Activated CD4-positive, alpha-beta T cell treated with anti-CD3 and anti-CD28 coated beads for 24 hours (primary cell): Measurements from ENCODE around the gene NXPE3.
"Not testable (repeated sequence)": the region's sequence is repeated elsewhere in the genome, so short reads cannot be mapped to it uniquely, and the experiment has no call there.

Source experiments
- DNase-seq, 2 donors: peaks; one replicate each; pipeline ENCODE4 v3.0.0-alpha.2; 2020; ENCODE audit warnings: low read depth in 2 of 2

Gene NXPE3

GRCh38 chr3:101851850-101852714 lies 73.1 kb downstream of the NXPE3 start:
- DNase-seq = no peak

- no peak for DNase-seq
Observed at GRCh38 chr3:101852983-101853840, 74.2 kb downstream of the NXPE3 start.

DNA sequence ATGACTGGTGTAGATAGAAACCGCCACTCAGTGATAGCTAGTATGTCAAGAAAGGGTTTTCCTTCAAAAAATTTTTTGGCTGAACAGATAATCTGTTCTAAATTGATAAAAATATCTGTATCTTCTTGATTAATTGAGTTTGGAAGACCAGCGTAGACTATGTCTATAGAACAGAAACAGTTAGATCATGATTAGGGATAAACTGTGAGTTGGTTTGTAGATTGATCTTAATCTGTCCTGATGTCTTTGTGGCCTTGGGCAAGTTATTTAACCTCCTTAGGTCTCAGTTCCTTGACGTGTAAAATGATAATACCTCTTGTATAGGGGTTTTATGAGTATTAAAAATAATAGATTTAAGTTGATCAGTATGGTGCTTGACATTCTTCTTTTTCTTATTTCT lies 75.0 kb downstream of the NXPE3 start:
- no peak for DNase-seq

DNA sequence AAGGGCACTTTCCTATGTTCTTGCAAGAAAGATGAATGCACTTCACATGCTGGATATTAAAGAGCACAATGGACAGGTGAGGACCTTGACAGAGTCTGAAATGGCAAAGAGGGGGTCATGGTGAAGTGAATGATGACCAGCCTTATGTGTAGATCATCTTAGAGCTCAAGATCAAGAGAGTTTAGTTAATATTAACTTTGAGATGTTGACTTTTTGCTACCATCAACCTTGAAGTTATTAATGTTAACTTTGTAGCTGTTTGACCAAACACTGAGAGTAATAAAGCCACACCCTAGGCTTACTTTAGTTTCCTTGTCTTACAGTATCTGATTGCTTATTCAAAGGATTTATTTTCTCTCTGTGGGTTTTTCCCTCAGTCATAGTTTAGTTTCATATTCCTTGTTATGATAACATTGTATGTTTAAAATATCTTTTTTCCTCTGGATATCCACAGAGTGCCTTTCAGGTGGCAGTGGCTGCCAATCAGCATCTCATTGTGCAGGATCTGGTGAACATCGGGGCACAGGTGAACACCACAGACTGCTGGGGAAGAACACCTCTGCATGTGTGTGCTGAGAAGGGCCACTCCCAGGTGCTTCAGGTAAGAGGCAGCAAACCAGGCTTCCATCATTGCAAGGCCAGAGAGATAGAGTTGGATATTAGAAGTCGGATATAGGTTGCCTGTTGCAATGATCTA lies 75.7 kb downstream of the NXPE3 start:
- no peak for DNase-seq

GRCh38 chr3:101857301-101857741 lies 78.3 kb downstream of the NXPE3 start:
- DNase-seq = no peak

- no peak for DNase-seq
Observed at GRCh38 chr3:101858464-101859030, 79.5 kb downstream of the NXPE3 start.

DNA sequence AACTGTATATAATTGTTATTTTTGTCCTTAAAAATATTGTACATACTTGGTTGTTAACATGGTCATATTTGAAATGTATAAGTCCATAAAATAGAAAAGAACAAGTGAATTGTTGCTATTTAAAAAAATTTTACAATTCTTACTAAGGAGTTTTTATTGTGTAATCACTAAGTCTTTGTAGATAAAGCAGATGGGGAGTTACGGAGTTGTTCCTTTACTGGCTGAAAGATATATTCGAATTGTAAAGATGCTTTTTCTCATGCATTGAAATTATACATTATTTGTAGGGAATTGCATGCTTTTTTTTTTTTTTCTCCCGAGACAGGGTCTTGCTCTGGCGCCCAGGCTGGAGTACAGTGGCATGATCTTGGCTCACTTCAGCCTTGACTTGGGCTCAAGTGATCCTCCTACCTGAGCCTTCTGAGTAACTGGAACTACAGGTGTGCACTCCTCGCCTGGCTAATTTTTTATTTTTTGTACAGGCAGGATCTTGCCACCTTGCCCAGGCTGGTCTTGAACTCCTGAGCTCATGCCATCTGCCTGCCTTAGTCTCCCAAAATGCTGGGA lies 81.0 kb downstream of the NXPE3 start:
- no peak for DNase-seq

GRCh38 chr3:101861212-101861788 lies 82.3 kb downstream of the NXPE3 start:
- no peak for DNase-seq

- DNase-seq = no peak
Observed at GRCh38 chr3:101861789-101862415, 82.9 kb downstream of the NXPE3 start.

DNA sequence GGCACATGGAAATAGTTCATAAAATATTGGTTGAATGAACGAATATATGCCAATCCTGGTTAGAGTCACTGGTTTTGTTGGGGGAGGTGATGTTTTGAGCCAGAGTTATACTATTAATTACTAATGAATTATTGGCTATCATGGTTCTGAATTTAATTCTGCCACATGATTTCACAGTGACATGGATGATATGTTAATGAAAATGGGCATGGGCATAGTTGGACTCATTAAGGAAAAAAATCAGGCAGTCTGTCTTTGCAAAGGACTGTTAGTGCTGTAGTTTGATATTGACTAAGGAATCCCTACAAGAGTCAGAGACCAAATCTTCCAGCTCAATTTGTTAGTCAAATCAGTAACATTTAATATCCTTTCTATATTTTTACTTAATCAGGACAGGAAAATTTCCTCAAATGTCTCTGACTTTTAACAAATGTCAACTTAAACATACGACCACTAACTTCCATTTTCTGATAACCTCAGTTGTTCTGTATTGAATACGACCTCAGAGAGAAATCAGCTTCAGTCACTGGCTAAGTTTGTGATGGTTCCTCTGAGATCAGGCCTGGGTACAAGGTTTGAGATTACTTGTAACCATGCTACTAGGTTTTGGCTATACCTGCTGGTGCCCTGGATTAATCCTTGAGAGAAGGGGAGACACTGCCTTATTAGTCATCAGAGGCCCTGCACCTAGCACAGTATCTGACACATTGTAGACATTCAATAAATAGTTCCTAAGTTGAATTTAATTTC lies 83.6 kb downstream of the NXPE3 start:
- DNase-seq = no peak

DNA sequence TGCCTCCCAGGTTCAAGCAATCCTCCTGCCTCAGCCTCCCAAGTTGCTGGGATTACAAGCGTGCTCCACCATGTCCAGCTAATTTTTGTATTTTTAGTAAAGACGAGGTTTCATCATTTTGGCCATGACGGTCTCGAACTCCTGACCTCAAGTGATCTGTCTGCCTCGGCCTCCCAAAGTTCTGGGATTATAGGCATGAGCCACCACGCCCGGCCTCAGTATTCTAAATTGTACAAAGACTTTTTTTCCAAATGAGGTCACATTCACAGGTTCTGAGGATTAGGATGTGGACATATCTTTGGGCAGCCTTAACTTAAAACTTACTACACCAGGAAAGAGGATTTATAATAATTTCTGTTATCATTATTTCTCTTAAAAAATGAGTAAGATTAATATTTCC lies 85.9 kb downstream of the NXPE3 start:
- not testable (repeated sequence) for DNase-seq

- no peak for DNase-seq
Observed at GRCh38 chr3:101865751-101866509, 86.9 kb downstream of the NXPE3 start.

- no peak for DNase-seq
Observed at GRCh38 chr3:101867511-101867910, 88.5 kb downstream of the NXPE3 start.

DNA sequence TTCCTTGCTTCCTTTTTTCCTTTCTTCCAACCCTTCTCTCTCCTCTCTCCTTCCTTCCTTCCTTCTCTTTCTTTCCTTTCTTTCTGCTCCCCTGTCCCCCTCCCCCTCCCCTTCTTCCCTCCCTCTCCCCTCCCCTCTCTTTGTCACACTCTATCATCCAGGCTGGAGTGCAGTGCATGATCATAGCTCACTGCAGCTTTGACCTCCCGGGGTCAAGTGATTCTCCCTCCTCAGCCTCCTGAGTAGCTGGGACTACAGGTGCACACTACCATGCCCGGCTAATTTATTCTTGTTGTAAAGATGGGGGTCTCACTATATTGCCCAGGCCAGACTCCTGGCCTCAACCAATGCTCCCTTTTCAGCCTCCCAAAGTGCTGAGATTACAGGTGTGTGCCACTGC lies 89.0 kb downstream of the NXPE3 start:
- no peak for DNase-seq

- DNase-seq = no peak
Observed at GRCh38 chr3:101868534-101869464, 89.8 kb downstream of the NXPE3 start.

DNA sequence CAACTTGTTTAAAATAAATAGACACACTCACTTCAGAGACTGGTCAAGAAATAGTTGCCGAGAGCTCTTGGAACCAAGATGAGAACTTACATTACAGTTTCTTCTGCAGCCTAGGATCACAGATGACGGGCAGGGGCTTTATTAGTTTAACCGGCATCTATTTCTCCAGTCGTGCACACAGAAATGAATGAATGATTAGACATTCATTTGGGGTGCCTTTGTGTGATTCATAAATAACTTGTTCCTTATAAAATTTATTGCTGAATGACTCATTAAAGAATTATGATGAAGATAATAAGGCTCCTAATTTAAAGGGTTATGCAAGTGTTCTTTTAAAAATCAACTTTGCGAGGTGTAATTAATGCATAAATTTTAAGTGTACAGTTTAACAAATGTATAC lies 91.1 kb downstream of the NXPE3 start:
- no peak for DNase-seq

- no peak for DNase-seq
Observed at GRCh38 chr3:101873619-101874018, 94.6 kb downstream of the NXPE3 start.

- DNase-seq = no peak
Observed at GRCh38 chr3:101876142-101876541, 97.1 kb downstream of the NXPE3 start.
